IPS-18c (cell line): ENCODE results near the gene WASF2.
"Not testable (repeated sequence)": the region's sequence is repeated elsewhere in the genome, so short reads cannot be mapped to it uniquely, and the experiment has no call there.

Experiments
- H3K4me3 ChIP-seq: 2 replicates; pipeline ENCODE4 v1.7.0; 2013; ENCODE audit warnings: low read depth, mild to moderate bottlenecking, low read length, moderate library complexity; ENCODE audit not compliant: insufficient read depth
- H3K9me3 ChIP-seq: one replicate; pipeline ENCODE4 v1.6.1; 2013; ENCODE audit warnings: mild to moderate bottlenecking, low read length, moderate library complexity; ENCODE audit not compliant: control insufficient read depth, insufficient read depth

The WASF2 gene

DNA sequence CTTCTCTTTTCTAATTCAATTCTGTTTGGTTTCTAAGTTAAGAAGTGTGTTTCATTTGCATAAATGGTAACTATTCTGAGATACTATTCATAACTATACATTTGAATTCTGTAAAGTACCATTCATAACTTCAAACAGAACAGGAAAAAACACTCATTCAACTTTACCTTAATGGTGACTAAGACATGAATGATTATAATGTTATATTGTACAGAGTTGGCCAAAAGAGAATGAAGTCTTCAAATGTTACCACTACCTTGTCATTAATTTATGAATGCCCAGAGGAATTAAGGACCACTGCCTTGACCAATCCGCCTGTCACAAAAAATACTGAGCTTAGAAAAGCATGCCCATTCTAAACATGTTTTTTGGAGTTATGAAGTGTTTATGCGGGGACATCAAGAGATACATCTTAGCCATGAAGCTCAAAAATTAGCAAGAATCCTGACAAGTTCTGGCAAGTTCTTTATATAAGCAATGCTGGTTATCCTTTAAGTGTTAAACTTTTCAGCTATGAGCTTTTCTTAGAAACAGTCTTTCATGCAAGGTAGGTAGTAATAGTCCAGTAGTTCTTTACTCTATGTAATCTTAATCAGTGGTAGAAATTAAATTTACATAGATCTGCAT lies 7.9 kb downstream of the WASF2 start:
- Histone ChIP-seq H3K4me3 (no peak overlapping the region), H3K9me3 (no peaks in the 10 kb centered on the region)

DNA sequence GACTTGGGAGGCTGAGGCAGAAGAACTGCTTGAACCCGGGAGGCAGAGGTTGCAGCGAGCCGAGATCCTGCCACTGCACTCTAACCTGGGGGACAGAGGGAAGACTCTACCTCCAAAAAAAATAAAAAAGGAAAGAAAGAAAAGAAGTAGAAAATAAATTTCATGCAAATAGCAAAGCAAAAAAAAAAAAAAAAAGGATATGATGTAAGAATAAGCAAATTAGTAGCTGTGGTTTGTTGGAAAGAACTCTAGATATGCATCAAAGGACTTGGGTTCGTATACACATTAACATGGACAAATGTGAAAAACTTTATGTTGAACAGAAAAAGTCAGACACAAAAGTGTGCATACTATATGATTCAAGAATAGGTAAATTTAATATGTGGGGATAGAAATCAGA lies 11.9 kb downstream of the WASF2 start:
- no peaks in the 10 kb centered on the region for H3K9me3 ChIP-seq
- H3K4me3 ChIP-seq = no peak overlapping the region

DNA sequence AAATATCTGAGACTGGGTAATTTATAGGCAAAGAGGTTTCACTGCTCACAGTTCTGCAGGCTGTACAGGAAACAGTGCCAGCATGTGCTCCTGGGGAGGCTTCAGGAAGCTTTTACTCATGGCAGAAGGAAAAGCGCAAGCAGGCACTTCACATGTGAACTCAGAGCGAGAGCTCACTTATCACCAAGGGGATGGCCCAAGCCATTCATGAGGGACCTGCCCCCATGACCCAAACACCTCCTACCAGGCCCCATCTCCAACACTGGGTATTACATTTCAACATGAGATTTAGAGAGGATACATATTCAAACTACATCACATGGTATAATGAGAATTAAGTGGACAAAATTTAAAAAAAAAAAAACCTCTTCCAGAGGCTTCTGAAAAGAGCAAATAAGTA lies 13.7 kb downstream of the WASF2 start:
- Histone ChIP-seq H3K4me3 (no peak overlapping the region), H3K9me3 (no peaks in the 10 kb centered on the region)

DNA sequence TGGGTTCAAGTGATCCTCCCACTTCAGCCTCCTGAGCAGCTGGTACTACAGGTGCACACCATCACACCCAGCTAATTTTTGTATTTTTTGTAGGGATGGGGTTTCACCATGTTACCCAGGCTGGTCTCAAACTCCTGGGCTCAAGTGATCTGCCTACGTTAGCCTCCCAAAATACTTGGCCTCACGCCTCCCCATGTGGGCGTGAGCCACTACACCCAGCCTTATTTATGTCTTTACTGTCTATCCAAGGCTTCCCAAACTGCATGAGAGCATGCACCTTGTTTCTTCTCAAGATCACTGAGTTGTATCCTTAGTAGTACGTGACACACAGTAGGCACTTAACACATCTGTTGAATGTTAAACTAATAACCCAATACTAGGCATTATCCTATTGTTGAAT lies 14.2 kb downstream of the WASF2 start:
- Histone ChIP-seq H3K4me3 (no peak overlapping the region), H3K9me3 (no peaks in the 10 kb centered on the region)

- Histone ChIP-seq H3K4me3 (no peak overlapping the region), H3K9me3 (no peaks in the 10 kb centered on the region)
These were observed 16.2 kb downstream of the WASF2 start for GRCh38 chr1:27473755-27474154.

GRCh38 chr1:27472098-27472497 lies 17.9 kb downstream of the WASF2 start:
- not testable (repeated sequence) for H3K9me3 ChIP-seq, H3K4me3 ChIP-seq

DNA sequence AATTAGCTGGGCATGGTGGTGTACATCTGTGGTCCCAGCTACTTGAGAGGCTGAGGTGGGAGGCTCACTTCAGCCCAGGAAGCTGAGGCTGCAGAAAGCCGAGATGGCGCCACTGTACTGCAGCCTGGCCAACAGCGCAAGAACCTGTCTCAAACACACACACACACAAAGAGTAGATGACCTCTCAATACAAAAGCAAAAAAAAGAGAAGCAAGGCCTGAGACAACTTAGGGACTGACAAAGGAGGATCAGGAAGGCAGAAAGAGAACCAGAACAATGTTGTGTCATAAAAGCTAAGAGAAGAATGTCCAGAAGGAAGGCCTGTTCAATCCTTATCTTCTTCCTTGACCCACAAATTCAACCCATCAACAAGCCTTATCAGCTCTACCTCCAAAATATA lies 18.5 kb downstream of the WASF2 start:
- H3K9me3 ChIP-seq = no peaks in the 10 kb centered on the region
- no peak overlapping the region for H3K4me3 ChIP-seq

- H3K4me3 ChIP-seq = no peak overlapping the region
- no peaks in the 10 kb centered on the region for H3K9me3 ChIP-seq
These were observed 20.6 kb downstream of the WASF2 start for GRCh38 chr1:27469334-27469733.

- not testable (repeated sequence) for H3K4me3 ChIP-seq, H3K9me3 ChIP-seq
These were observed 21.6 kb downstream of the WASF2 start for GRCh38 chr1:27468378-27468777.

- H3K9me3 ChIP-seq = no peaks in the 10 kb centered on the region
- H3K4me3 ChIP-seq = no peak overlapping the region
These were observed 24.9 kb downstream of the WASF2 start for GRCh38 chr1:27464926-27465647.

GRCh38 chr1:27463916-27464315 lies 26.1 kb downstream of the WASF2 start:
- H3K9me3 ChIP-seq = not testable (repeated sequence)

DNA sequence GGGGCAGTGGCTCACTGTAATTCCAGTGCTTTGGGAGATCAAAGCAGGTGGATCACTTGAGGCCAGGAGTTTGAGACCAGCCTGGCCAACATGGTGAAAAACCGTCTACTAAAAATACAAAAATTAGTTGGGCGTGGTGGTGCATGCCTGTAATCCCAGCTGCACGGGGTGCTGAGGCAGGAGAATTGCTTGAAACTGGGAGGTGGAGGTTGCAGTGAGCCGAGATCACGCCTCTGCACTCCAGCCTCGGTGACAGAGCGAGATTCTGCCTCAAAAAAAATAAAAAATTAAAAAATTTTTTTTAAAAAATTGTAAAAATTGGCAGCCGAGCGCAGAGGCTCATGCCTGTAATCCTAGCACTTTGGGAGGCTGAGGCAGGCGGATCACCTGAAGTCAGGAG lies 31.4 kb downstream of the WASF2 start:
- not testable (repeated sequence) for H3K4me3 ChIP-seq, H3K9me3 ChIP-seq

More at GRCh38 chr1:27463916-27464315, 26.1 kb downstream of the WASF2 start:
- not testable (repeated sequence) for H3K4me3 ChIP-seq

DNA sequence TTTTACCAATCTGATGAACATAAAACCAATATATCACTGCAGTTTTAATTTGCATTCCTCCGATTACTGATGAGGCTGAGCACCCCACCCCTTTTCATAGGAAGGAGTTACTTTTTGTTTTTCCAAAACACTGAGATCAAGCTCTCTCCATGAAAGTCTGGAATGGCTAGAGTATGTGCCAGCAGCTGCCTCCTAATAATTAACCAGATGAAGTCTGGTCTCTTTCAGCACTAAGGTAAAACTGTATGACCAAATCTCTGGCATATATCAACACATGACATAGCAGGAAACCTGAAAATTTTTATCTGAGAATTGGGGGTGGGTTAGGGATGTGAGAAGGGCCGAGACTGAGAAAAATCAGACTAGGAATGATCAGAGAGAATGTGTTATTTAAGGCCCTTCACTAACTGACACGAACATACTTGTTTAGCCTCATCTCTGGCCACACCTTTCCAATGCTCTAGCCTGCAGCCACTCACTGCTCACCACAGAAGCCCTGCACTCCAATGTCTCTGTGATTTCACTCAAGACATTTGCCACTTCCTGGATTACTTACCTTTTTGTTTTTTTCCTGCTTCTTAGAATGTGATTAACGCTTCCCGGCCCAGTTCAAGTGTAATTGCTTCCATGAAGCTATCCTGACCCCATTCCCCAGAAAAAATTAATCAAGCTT lies 34.7 kb downstream of the WASF2 start:
- H3K9me3 ChIP-seq = no peaks in the 10 kb centered on the region
- no peak overlapping the region for H3K4me3 ChIP-seq

GRCh38 chr1:27454610-27455009 lies 35.4 kb downstream of the WASF2 start:
- no peak overlapping the region for H3K4me3 ChIP-seq
- H3K9me3 ChIP-seq = no peaks in the 10 kb centered on the region

DNA sequence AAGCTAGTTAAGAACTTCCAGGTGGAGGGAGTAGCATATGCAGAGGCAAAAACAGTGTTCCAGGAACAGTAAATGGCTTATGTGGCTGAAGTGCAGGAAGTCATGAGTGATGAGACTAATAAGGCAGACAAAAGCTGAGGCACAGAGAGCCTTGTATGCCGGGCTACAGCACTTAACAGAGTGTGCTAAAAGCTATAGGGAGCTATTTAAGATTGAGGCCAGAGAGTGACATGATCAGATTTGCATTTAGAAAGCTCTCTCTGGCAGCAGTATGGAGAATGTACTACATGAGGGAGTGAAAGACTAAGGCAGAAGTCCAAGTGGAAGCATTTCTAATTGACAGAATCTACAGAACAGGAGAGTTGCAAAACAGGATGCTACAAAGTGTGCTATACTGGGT lies 38.6 kb downstream of the WASF2 start:
- H3K9me3 ChIP-seq = no peaks in the 10 kb centered on the region
- no peak overlapping the region for H3K4me3 ChIP-seq

DNA sequence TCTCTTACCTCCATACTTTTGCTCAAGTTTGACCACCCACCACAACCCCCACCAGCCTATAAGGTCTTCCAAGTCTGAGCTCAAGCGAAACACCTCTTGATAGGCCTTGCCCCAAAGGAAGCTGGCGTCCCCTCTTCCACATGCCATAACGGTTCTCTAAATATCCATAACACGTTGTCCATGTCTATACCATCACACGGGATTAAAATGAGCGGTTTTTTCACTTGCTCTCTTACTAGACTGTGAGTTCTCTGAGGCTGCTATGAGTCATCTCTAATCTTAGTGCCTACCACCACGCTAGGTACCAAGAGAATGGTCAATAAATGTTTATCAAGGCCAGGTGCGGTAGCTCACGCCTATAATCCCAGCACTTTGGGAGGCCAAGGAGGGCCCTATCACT lies 41.0 kb downstream of the WASF2 start:
- no peak overlapping the region for H3K4me3 ChIP-seq
- H3K9me3 ChIP-seq = no peaks in the 10 kb centered on the region

- H3K4me3 ChIP-seq = no peak overlapping the region
- H3K9me3 ChIP-seq = no peaks in the 10 kb centered on the region
These were observed 42.1 kb downstream of the WASF2 start for GRCh38 chr1:27447883-27448282.

- H3K9me3 ChIP-seq = no peaks in the 10 kb centered on the region
- H3K4me3 ChIP-seq = no peak overlapping the region
These were observed 42.6 kb downstream of the WASF2 start for GRCh38 chr1:27447399-27447798.
